IMR-90 (cell line): ENCODE measurements around the gene FCMR. TPM values are rescaled to one million over a fixed set of nuclear protein-coding genes. Genes with fewer than 3 reads are reported as not detected.

Experiments
- ATAC-seq: fragments of 200-7000 bp; cut with Tn5 transposase; 2 replicates; pipeline ENCODE4 v1.9.1; 2020; ENCODE audit warnings: low read depth, mild to moderate bottlenecking, moderate library complexity
- BruUV-seq: library from RNA; stranded (reverse); fragments of 400-500 nt; replicated peaks from 2 replicates; lab custom pipeline; 2021; lab: Mats Ljungman, UMichigan
- CTCF ChIA-PET: fragments of 300-600 bp; formaldehyde crosslinking; extraction: SDS; loops from one replicate; lab custom pipeline; 2021; ENCODE audit warnings: antibody characterized with exemption; lab: Yijun Ruan, JAX
- POLR2A ChIA-PET: fragments of 300-600 bp; sonication (Branson Sonifier 250); formaldehyde crosslinking; loops from one replicate; lab custom pipeline; 2022; ENCODE audit warnings: antibody characterized with exemption; ENCODE audit not compliant: unreplicated experiment; lab: Charles Lee
- DNase-seq: peaks from one replicate; pipeline ENCODE4 v3.0.0; 2013
- H2AFZ ChIP-seq: replicated peaks from 2 replicates; pipeline ENCODE3; 2013; ENCODE audit warnings: low read length, mild to moderate bottlenecking; ENCODE audit not compliant: poor library complexity
- H2AK5ac ChIP-seq: 2 replicates; pipeline ENCODE4 v1.6.1; 2013; ENCODE audit warnings: low read depth, low read length, inconsistent platforms
- H2AK9ac ChIP-seq: replicated peaks from 2 replicates; pipeline ENCODE3; 2013; ENCODE audit warnings: mild to moderate bottlenecking, low read depth, low read length, moderate library complexity; ENCODE audit not compliant: poor library complexity
- H2BK120ac ChIP-seq: 2 replicates; pipeline ENCODE4 v1.6.1; 2013; ENCODE audit warnings: low read depth, low read length, inconsistent platforms
- H2BK15ac ChIP-seq: 3 replicates; pipeline ENCODE4 v1.6.1; 2013; ENCODE audit warnings: low read depth, low read length, inconsistent platforms
- H2BK20ac ChIP-seq: 2 replicates; pipeline ENCODE4 v1.6.1; 2013; ENCODE audit warnings: low read depth, mild to moderate bottlenecking, inconsistent platforms, low read length, moderate library complexity
- H2BK5ac ChIP-seq: 2 replicates; pipeline ENCODE4 v1.6.1; 2013; ENCODE audit warnings: mild to moderate bottlenecking, low read depth, low read length, inconsistent platforms; ENCODE audit not compliant: poor library complexity, severe bottlenecking
- H3K14ac ChIP-seq: replicated peaks from 2 replicates; pipeline ENCODE4 v1.6.1; 2013; ENCODE audit warnings: low read depth, low read length, inconsistent platforms
- H3K18ac ChIP-seq: 2 replicates; pipeline ENCODE4 v1.6.1; 2013; ENCODE audit warnings: low read depth, low read length, control low read depth
- H3K23ac ChIP-seq: 2 replicates; pipeline ENCODE4 v1.6.1; 2013; ENCODE audit warnings: low read depth, low read length, inconsistent platforms
- H3K27ac ChIP-seq: 2 replicates; pipeline ENCODE4 v1.5.1; 2013; ENCODE audit warnings: mild to moderate bottlenecking, control low read depth, low read length; ENCODE audit not compliant: insufficient read depth
- H3K27me3 ChIP-seq: 2 replicates; pipeline ENCODE4 v1.6.1; 2013; ENCODE audit warnings: low read length; ENCODE audit not compliant: control insufficient read depth, insufficient read depth
- H3K36me3 ChIP-seq: 2 replicates; pipeline ENCODE4 v1.6.1; 2013; ENCODE audit warnings: low read length, mixed read lengths; ENCODE audit not compliant: control insufficient read depth, insufficient read depth
- H3K4ac ChIP-seq: 2 replicates; pipeline ENCODE4 v1.6.1; 2013; ENCODE audit warnings: low read depth, low read length, inconsistent platforms
- H3K4me1 ChIP-seq: 2 replicates; pipeline ENCODE4 v1.6.1; 2013; ENCODE audit warnings: low read length, mixed read lengths; ENCODE audit not compliant: control insufficient read depth, insufficient read depth
- H3K4me2 ChIP-seq: 2 replicates; pipeline ENCODE4 v1.6.1; 2013; ENCODE audit warnings: low read depth, mild to moderate bottlenecking, control low read depth, low read length, moderate library complexity
- H3K4me3 ChIP-seq: 2 replicates; pipeline ENCODE4 v1.5.1; 2013; ENCODE audit warnings: low read depth, mild to moderate bottlenecking, control low read depth, low read length, moderate library complexity; ENCODE audit not compliant: insufficient read depth
- H3K56ac ChIP-seq: 2 replicates; pipeline ENCODE4 v1.6.1; 2013; ENCODE audit warnings: low read length, inconsistent platforms; ENCODE audit not compliant: insufficient read depth; ENCODE audit errors: extremely low read depth
- H3K79me1 ChIP-seq, 2 experiments: 2 replicates each; pipeline ENCODE4 v1.6.1; 2013; ENCODE audit warnings: low read length in 2 of 2, inconsistent platforms in 1 of 2, low read depth in 1 of 2
- H3K9ac ChIP-seq: 2 replicates; pipeline ENCODE4 v1.6.1; 2013; ENCODE audit warnings: low read depth, low read length, control low read depth
- H3K9me1 ChIP-seq: 2 replicates; pipeline ENCODE4 v1.6.1; 2013; ENCODE audit warnings: low read length, inconsistent platforms; ENCODE audit not compliant: insufficient read depth
- H3K9me3 ChIP-seq: 2 replicates; pipeline ENCODE4 v1.6.1; 2013; ENCODE audit warnings: low read length; ENCODE audit not compliant: control insufficient read depth, insufficient read depth
- H4K20me1 ChIP-seq: 2 replicates; pipeline ENCODE4 v1.6.1; 2013; ENCODE audit warnings: low read length, inconsistent platforms; ENCODE audit not compliant: insufficient read depth
- H4K5ac ChIP-seq: 2 replicates; pipeline ENCODE4 v1.6.1; 2013; ENCODE audit warnings: mild to moderate bottlenecking, low read depth, low read length, control low read depth
- H4K8ac ChIP-seq, 2 experiments: 2 replicates each; pipeline ENCODE4 v1.6.1; 2013; ENCODE audit warnings: low read depth in 2 of 2, low read length in 2 of 2, control low read depth in 1 of 2, inconsistent platforms in 1 of 2
- H4K91ac ChIP-seq: 2 replicates; pipeline ENCODE4 v1.6.1; 2013; ENCODE audit warnings: low read depth, low read length, inconsistent platforms; ENCODE audit not compliant: insufficient read depth
- BHLHE40 ChIP-seq: fragments of 150-350 bp; IDR thresholded peaks from 2 replicates; pipeline ENCODE4 v1.6.1; 2016; ENCODE audit warnings: mild to moderate bottlenecking, low read depth, low read length
- CEBPB ChIP-seq: IDR thresholded peaks from 2 replicates; pipeline ENCODE4 v1.6.1; 2012; ENCODE audit warnings: low read depth, low read length, improper control_type of control experiment
- MAFK ChIP-seq: IDR thresholded peaks from 2 replicates; pipeline ENCODE4 v1.6.1; 2012; ENCODE audit warnings: low read depth, low read length, improper control_type of control experiment
- MAZ ChIP-seq: IDR thresholded peaks from 2 replicates; pipeline ENCODE4 v1.6.1; 2012; ENCODE audit warnings: low read depth, mild to moderate bottlenecking, low read length, improper control_type of control experiment, moderate library complexity, borderline replicate concordance
- NFE2L2 ChIP-seq: fragments of 150-350 bp; IDR thresholded peaks from 2 replicates; pipeline ENCODE4 v1.6.1; 2016; ENCODE audit warnings: low read depth, mild to moderate bottlenecking, low read length
- POLR2A ChIP-seq: IDR thresholded peaks from 2 replicates; pipeline ENCODE4 v1.6.1; 2012; ENCODE audit warnings: mild to moderate bottlenecking, low read depth, low read length
- RAD21 ChIP-seq: IDR thresholded peaks from 2 replicates; pipeline ENCODE4 v1.6.1; 2012; ENCODE audit warnings: low read length, improper control_type of control experiment
- RCOR1 ChIP-seq: IDR thresholded peaks from 2 replicates; pipeline ENCODE4 v1.6.1; 2012; ENCODE audit warnings: mild to moderate bottlenecking, low read length, improper control_type of control experiment; ENCODE audit not compliant: insufficient replicate concordance
- RFX5 ChIP-seq: IDR thresholded peaks from 2 replicates; pipeline ENCODE4 v1.8.0; 2012; ENCODE audit warnings: low read depth, mild to moderate bottlenecking, low read length, moderate library complexity
- WGBS, 2 experiments: methylation state at CpG; one replicate each; pipeline versions ENCODE4 v1.1.5 to v1.1.7; 2013; ENCODE audit warnings: missing lambda C conversion rate in 2 of 2; ENCODE audit not compliant: insufficient read length in 1 of 2; ENCODE audit errors: extremely low coverage in 2 of 2; 5-methylcytosine and 5-hydroxymethylcytosine counted together
- dilution Hi-C: fragments of 300-500 bp; cut with HindIII; formaldehyde crosslinking; loops from one replicate; pipeline ENCODE4 v1.14.3; 2018; ENCODE audit warnings: low sequenced_read_pairs; ENCODE audit not compliant: unreplicated experiment
- in situ Hi-C: fragments of 300-500 bp; cut with MboI; formaldehyde crosslinking; loops from 3 replicates; pipeline ENCODE4 v1.14.3; 2019; ENCODE audit warnings: low sequenced_read_pairs, inconsistent platforms, mixed read lengths
- intact Hi-C: fragments of 100-400 bp; cut with micrococcal nuclease; formaldehyde crosslinking; loops from 2 replicates; pipeline ENCODE4 v1.10.0; 2022
- polyA plus RNA-seq, 3 experiments: library from polyadenylated mRNA; depleted of rRNA; stranded (reverse); fragments of >200 nt; gene quantifications; 2 replicates each; pipeline ENCODE4 v1.2.3, GENCODE V29; 2012; ENCODE audit warnings: low replicate concordance in 1 of 3
- total RNA-seq: library from RNA; depleted of rRNA; stranded (reverse); fragments of >200 nt; gene quantifications from 2 replicates; pipeline ENCODE4 v1.2.3, GENCODE V29; 2012
- TF ChIP-seq, protein P1 (sequence below): conservative IDR thresholded peaks from 2 replicates; pipeline ENCODE4 v1.5.1; 2012; ENCODE audit warnings: mild to moderate bottlenecking, low read depth, low read length, improper control_type of control experiment

The FCMR gene
- total and polyA plus RNA-seq, 2 of the 4 experiments (the other 2 are of a cell fraction), result 0.09 TPM; not detected in 1

DNA sequence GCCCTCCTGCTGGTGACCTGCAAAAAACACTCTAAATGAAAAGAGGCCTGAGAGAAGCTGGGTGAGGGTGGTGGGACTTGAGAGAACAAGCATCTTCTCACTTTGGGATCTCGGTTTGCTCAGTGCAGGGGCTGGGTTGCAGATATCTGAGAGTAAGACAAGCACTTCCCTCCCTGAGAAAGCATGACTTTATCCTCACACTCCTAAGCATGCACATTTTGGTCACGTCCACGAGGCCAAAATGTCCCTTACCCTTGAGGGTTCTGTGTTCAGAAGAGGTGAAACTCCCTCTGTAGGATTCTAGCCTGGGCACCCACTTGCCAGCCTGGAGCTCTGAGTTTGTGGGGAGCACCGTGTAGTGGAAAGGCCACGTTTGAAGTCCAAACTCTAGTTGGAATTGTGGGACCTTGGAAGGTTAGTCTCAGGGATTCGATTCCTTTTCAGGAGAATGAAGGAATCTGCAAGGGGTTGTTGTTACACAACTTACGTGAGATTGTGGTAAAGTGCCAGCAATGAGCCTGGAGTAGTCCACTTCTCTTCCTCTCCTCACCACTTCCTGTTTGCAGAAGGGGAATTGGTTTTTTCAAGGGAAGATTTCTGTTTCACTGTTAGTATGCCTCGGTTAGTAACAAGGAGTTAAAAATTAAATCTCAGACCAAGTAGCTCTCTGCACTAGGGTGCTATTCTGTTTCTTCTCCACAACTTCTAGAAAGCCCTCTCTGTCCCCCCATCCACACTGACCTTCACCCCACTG lies 45.5 kb upstream of the FCMR start:
- dilution Hi-C loops, result no loop called here
- H3K79me1 ChIP-seq, result no peaks in the 10 kb centered on the region
- H3K27ac ChIP-seq, result no peak overlapping the region
- no peak overlapping the region for H2BK20ac ChIP-seq
- no peak overlapping the region for H3K56ac ChIP-seq
- 0 out of 2 replicates have a peak, but pooled peaks cover 2% of the 10 kb centered on the region for H3K9me1 ChIP-seq
- H3K14ac ChIP-seq, result no peak overlapping the region
- ATAC-seq, result no peak
- no peak overlapping the region for H3K18ac ChIP-seq
- ChIA-PET CTCF (interaction anchor here (1.1 kb wide), 1 partner anchor 13 kb away, joined by 3 read pairs; no protein-coding TSS in a partner anchor), POLR2A (no interaction called here)
- peak; percentile 29 for DNase-seq
- H3K9me3 ChIP-seq, result no peaks in the 10 kb centered on the region
- no peaks in the 10 kb centered on the region for H3K36me3 ChIP-seq
- no peak overlapping the region for H2BK5ac ChIP-seq
- H2BK120ac ChIP-seq, result no peak overlapping the region
- no peak overlapping the region for H3K23ac ChIP-seq
- H4K91ac ChIP-seq, result no peak overlapping the region
- in situ Hi-C loops, result no loop called here
- no peak overlapping the region for H3K4me2 ChIP-seq
- H3K27me3 ChIP-seq, result peaks cover 33% of the 10 kb centered on the region
- TF ChIP-seq RCOR1, result no peak
- TF ChIP-seq CEBPB, result no peak
- no peak for TF ChIP-seq MAZ
- no peak for TF ChIP-seq RFX5
- no peak for TF ChIP-seq POLR2A
- TF ChIP-seq RAD21, result no peak
- TF ChIP-seq, protein P1, sequence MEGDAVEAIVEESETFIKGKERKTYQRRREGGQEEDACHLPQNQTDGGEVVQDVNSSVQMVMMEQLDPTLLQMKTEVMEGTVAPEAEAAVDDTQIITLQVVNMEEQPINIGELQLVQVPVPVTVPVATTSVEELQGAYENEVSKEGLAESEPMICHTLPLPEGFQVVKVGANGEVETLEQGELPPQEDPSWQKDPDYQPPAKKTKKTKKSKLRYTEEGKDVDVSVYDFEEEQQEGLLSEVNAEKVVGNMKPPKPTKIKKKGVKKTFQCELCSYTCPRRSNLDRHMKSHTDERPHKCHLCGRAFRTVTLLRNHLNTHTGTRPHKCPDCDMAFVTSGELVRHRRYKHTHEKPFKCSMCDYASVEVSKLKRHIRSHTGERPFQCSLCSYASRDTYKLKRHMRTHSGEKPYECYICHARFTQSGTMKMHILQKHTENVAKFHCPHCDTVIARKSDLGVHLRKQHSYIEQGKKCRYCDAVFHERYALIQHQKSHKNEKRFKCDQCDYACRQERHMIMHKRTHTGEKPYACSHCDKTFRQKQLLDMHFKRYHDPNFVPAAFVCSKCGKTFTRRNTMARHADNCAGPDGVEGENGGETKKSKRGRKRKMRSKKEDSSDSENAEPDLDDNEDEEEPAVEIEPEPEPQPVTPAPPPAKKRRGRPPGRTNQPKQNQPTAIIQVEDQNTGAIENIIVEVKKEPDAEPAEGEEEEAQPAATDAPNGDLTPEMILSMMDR, result no peak
- no peak for TF ChIP-seq NFE2L2
- TF ChIP-seq BHLHE40, result no peak
- no peak for TF ChIP-seq MAFK
- H4K20me1 ChIP-seq, result no peaks in the 10 kb centered on the region
- no peak overlapping the region for H4K5ac ChIP-seq
- H3K4ac ChIP-seq, result no peak overlapping the region
- H2AK9ac ChIP-seq, result no peak overlapping the region
- H4K8ac ChIP-seq, result no peak overlapping the region
- H3K4me3 ChIP-seq, result no peak overlapping the region
- no peak overlapping the region for H3K9ac ChIP-seq
- no peak overlapping the region for H2BK15ac ChIP-seq
- H2AK5ac ChIP-seq, result no peak overlapping the region
- WGBS, 2 experiments, result 60% methylated on average over 1 of the region's 8 CpGs; no CpG with 5 or more reads in 1 of the 2 experiments
- no TSS peak for BruUV-seq
- no peaks in the 10 kb centered on the region for H3K4me1 ChIP-seq
- no peak overlapping the region for H2AFZ ChIP-seq
- intact Hi-C loops, result no loop called here
